NOMO-1 (cell line): ENCODE results near the gene SLC17A2.

Experiments used
- DNase-seq, 2 experiments: peaks; one replicate each; lab custom pipeline; 2025; ENCODE audit not compliant: unreplicated experiment in 2 of 2; lab: John Stamatoyannopoulos, UW

SLC17A2 gene

GRCh38 chr6:25888626-25889025 is 41.9 kb downstream of the SLC17A2 start:
- no peak for DNase-seq

GRCh38 chr6:25886066-25886465 is 44.4 kb downstream of the SLC17A2 start:
- DNase-seq: no peak

- DNase-seq: no peak
Observed at GRCh38 chr6:25883991-25884390, 46.5 kb downstream of the SLC17A2 start.

GRCh38 chr6:25883536-25883935 is 47.0 kb downstream of the SLC17A2 start:
- DNase-seq: no peak

- DNase-seq: peak; percentile 31 to 44
Observed at GRCh38 chr6:25882051-25882496, 48.4 kb downstream of the SLC17A2 start.

GRCh38 chr6:25880601-25881000 is 49.9 kb downstream of the SLC17A2 start:
- DNase-seq: no peak

- no peak for DNase-seq
Observed at GRCh38 chr6:25878721-25879322, 51.7 kb downstream of the SLC17A2 start.

GRCh38 chr6:25875926-25876602 is 54.4 kb downstream of the SLC17A2 start:
- no peak for DNase-seq

GRCh38 chr6:25875563-25875905 is 55.0 kb downstream of the SLC17A2 start:
- no peak for DNase-seq

GRCh38 chr6:25874822-25875562 is 55.5 kb downstream of the SLC17A2 start:
- no peak for DNase-seq

- no peak for DNase-seq
Observed at GRCh38 chr6:25874118-25874517, 56.4 kb downstream of the SLC17A2 start, which contains the start of gene SLC17A3. TSS of gene SLC17A3 (minus strand) at chr6:25874243. CDS start at chr6:25868387, 5,856 bp downstream.

GRCh38 chr6:25872814-25873213 is 57.7 kb downstream of the SLC17A2 start:
- no peak for DNase-seq

GRCh38 chr6:25869840-25870239 is 60.7 kb downstream of the SLC17A2 start:
- no peak for DNase-seq

- DNase-seq: no peak
Observed at GRCh38 chr6:25868436-25869183, 61.9 kb downstream of the SLC17A2 start.

- DNase-seq: no peak
Observed at GRCh38 chr6:25866011-25866410, 64.5 kb downstream of the SLC17A2 start.

GRCh38 chr6:25863360-25863759 is 67.1 kb downstream of the SLC17A2 start:
- no peak for DNase-seq
